HCT116 (cell line): ENCODE measurements around the gene TIE1. TPM values are rescaled to one million over a fixed set of nuclear protein-coding genes. Genes with fewer than 3 reads are reported as not detected.

Experiments
- ATAC-seq: fragments of 200-7000 bp; cut with Tn5 transposase; 2 replicates; pipeline ENCODE4 v1.9.1; 2020; ENCODE audit warnings: mild to moderate bottlenecking, moderate library complexity
- BruUV-seq: library from RNA; stranded (reverse); fragments of 400-500 nt; replicated peaks from 2 replicates; lab custom pipeline; 2021; lab: Mats Ljungman, UMichigan
- CTCF ChIA-PET: fragments of 300-600 bp; sonication (Branson Sonifier 250); formaldehyde crosslinking; loops from one replicate; lab custom pipeline; 2021; ENCODE audit warnings: antibody characterized with exemption; lab: Charles Lee
- POLR2A ChIA-PET: fragments of 300-600, 350-600 bp; sonication (Branson Sonifier 250); formaldehyde crosslinking; loops from one replicate; lab custom pipeline; 2021; ENCODE audit warnings: antibody characterized with exemption; lab: Charles Lee
- RAD21 ChIA-PET, 2 experiments: fragments of 300-600 bp; sonication (Branson Sonifier 250); formaldehyde crosslinking; loops; one replicate each; lab custom pipeline; 2023; ENCODE audit warnings: low total read pairs in 2 of 2; ENCODE audit not compliant: uncharacterized antibody in 2 of 2, unreplicated experiment in 2 of 2, low non-redundant PET in 1 of 2; lab: Charles Lee
- DNase-seq: peaks from one replicate; pipeline ENCODE4 v3.0.0-alpha.2; 2010; ENCODE audit warnings: low read depth, low spot score
- H2AFZ ChIP-seq: fragments of 200-600 bp; shearing (Covaris generic), sonication (generic); 2 replicates; pipeline ENCODE4 v1.6.1; 2017; ENCODE audit warnings: low read depth, mixed run types, mixed read lengths, antibody characterized with exemption, low read length; ENCODE audit not compliant: poor library complexity, severe bottlenecking
- H3K27ac ChIP-seq: 2 replicates; pipeline ENCODE4 v1.5.1; 2012; ENCODE audit warnings: low read depth, low read length
- H3K27me3 ChIP-seq: fragments of 200-600 bp; sonication (generic); 2 replicates; pipeline ENCODE4 v1.6.1; 2016; ENCODE audit warnings: mixed run types, low read length, mixed read lengths; ENCODE audit not compliant: insufficient read depth
- H3K36me3 ChIP-seq, 2 experiments: fragments of 200-500 bp in 1 of 2; fragments of 200-600 bp in 1 of 2; sonication (Bioruptor generic) in 1 of 2; sonication (generic) in 1 of 2; 2 replicates each; pipeline versions ENCODE4 v1.5.1 to v1.6.1; 2014 to 2016; ENCODE audit warnings: low read length in 2 of 2, inconsistent platforms in 1 of 2, mixed read lengths in 1 of 2, mixed run types in 1 of 2; ENCODE audit not compliant: insufficient read depth in 2 of 2, control insufficient read depth in 1 of 2
- H3K4me1 ChIP-seq, 2 experiments: fragments of 200-600 bp in 1 of 2; sonication (generic) in 1 of 2; 2 replicates each; pipeline versions ENCODE4 v1.5.1 to v1.6.1; 2012 to 2017; ENCODE audit warnings: low read length in 2 of 2, inconsistent platforms in 1 of 2, mild to moderate bottlenecking in 1 of 2, mixed read lengths in 1 of 2, mixed run types in 1 of 2, moderate library complexity in 1 of 2; ENCODE audit not compliant: insufficient read depth in 2 of 2, control insufficient read depth in 1 of 2
- H3K4me2 ChIP-seq: fragments of 200-600 bp; sonication (generic); 2 replicates; pipeline ENCODE4 v1.6.1; 2017; ENCODE audit warnings: mixed run types, low read length, mixed read lengths
- H3K4me3 ChIP-seq, 2 experiments: fragments of 200-600 bp in 1 of 2; sonication (generic) in 1 of 2; replicated peaks in 1 of 2; 2 replicates each; pipeline ENCODE4 v1.5.1; 2011 to 2016; ENCODE audit warnings: low read length in 2 of 2, control low read depth in 1 of 2, low read depth in 1 of 2, mild to moderate bottlenecking in 1 of 2, mixed read lengths in 1 of 2, mixed run types in 1 of 2
- H3K79me2 ChIP-seq: fragments of 200-600 bp; sonication (generic); 2 replicates; pipeline ENCODE4 v1.6.1; 2017; ENCODE audit warnings: mild to moderate bottlenecking, mixed run types, low read length, moderate library complexity, mixed read lengths; ENCODE audit not compliant: insufficient read depth
- H3K9ac ChIP-seq: fragments of 200-600 bp; sonication (generic); 2 replicates; pipeline ENCODE4 v1.6.1; 2016; ENCODE audit warnings: low read length, mixed read lengths
- H3K9me2 ChIP-seq: fragments of 200-600 bp; sonication (generic), shearing (Covaris generic); 2 replicates; pipeline ENCODE4 v1.6.1; 2017; ENCODE audit warnings: mixed run types, mild to moderate bottlenecking, moderate library complexity; ENCODE audit not compliant: insufficient read depth
- H3K9me3 ChIP-seq, 2 experiments: fragments of 200-500 bp in 1 of 2; fragments of 200-600 bp in 1 of 2; sonication (Bioruptor generic) in 1 of 2; sonication (generic) in 1 of 2; 2 replicates each; pipeline ENCODE4 v1.6.1; 2014 to 2017; ENCODE audit warnings: low read length in 2 of 2, mixed read lengths in 2 of 2, inconsistent platforms in 1 of 2, low read depth in 1 of 2, mild to moderate bottlenecking in 1 of 2, mixed run types in 1 of 2, moderate library complexity in 1 of 2; ENCODE audit not compliant: control insufficient read depth in 1 of 2, insufficient read depth in 1 of 2
- H4K20me1 ChIP-seq: fragments of 200-600 bp; sonication (generic), shearing (Covaris generic); 2 replicates; pipeline ENCODE4 v1.6.1; 2017; ENCODE audit warnings: mixed run types, mild to moderate bottlenecking, moderate library complexity; ENCODE audit not compliant: insufficient read depth
- ATF3 ChIP-seq: IDR thresholded peaks from 2 replicates; pipeline ENCODE4 v1.6.1; 2012
- CBX3 ChIP-seq: IDR thresholded peaks from 2 replicates; pipeline ENCODE4 v1.6.1; 2012; ENCODE audit warnings: low read depth
- EGR1 ChIP-seq: IDR thresholded peaks from 2 replicates; pipeline ENCODE4 v1.6.1; 2012; ENCODE audit warnings: low read depth
- ELF1 ChIP-seq: IDR thresholded peaks from 2 replicates; pipeline ENCODE4 v1.6.1; 2012; ENCODE audit warnings: low read depth, borderline replicate concordance
- EZH2 ChIP-seq: fragments of 200-600 bp; sonication (generic); IDR thresholded peaks from 2 replicates; pipeline ENCODE4 v1.6.1; 2017; ENCODE audit warnings: antibody characterized with exemption, mixed run types
- EZH2phosphoT487 ChIP-seq: fragments of 200-600 bp; IDR thresholded peaks from 2 replicates; pipeline ENCODE4 v1.6.1; 2018; ENCODE audit warnings: antibody characterized with exemption, borderline replicate concordance
- POLR2A ChIP-seq: IDR thresholded peaks from 2 replicates; pipeline ENCODE4 v1.7.0; 2011; ENCODE audit warnings: borderline replicate concordance; ENCODE audit not compliant: insufficient read depth, insufficient read length; ENCODE audit errors: extremely low read depth
- POLR2AphosphoS5 ChIP-seq: IDR thresholded peaks from 2 replicates; pipeline ENCODE4 v1.6.1; 2011; ENCODE audit warnings: mild to moderate bottlenecking, low read depth, low read length, moderate library complexity
- SIN3A ChIP-seq: IDR thresholded peaks from 2 replicates; pipeline ENCODE4 v1.6.1; 2012; ENCODE audit warnings: low read depth
- SP1 ChIP-seq: IDR thresholded peaks from 2 replicates; pipeline ENCODE4 v1.6.1; 2012; ENCODE audit warnings: low read depth
- SRF ChIP-seq: IDR thresholded peaks from 2 replicates; pipeline ENCODE4 v1.6.1; 2012; ENCODE audit warnings: low read depth
- TCF7L2 ChIP-seq: IDR thresholded peaks from 2 replicates; pipeline ENCODE4 v1.7.0; 2011; ENCODE audit warnings: borderline replicate concordance, inconsistent platforms; ENCODE audit not compliant: insufficient read depth, insufficient read length; ENCODE audit errors: extremely low read depth
- YY1 ChIP-seq: IDR thresholded peaks from 2 replicates; pipeline ENCODE4 v1.6.1; 2011; ENCODE audit warnings: low read length, low read depth, moderate library complexity, mild to moderate bottlenecking; ENCODE audit not compliant: insufficient replicate concordance; ENCODE audit errors: extremely low read depth
- intact Hi-C: fragments of 100-400 bp; cut with micrococcal nuclease; formaldehyde crosslinking; loops from 2 replicates; pipeline ENCODE4 v1.10.0; 2022
- total RNA-seq: library from RNA; stranded (reverse); gene quantifications from one replicate; pipeline ENCODE4 v1.2.1, GENCODE V29; 2021; ENCODE audit not compliant: unreplicated experiment
- TF ChIP-seq, protein P1 (sequence below): IDR thresholded peaks from 2 replicates; pipeline ENCODE4 v1.6.1; 2012
- TF ChIP-seq, protein P2 (sequence below): IDR thresholded peaks from 2 replicates; pipeline ENCODE4 v1.6.1; 2012; ENCODE audit warnings: low read depth

TIE1 gene
- total RNA-seq, 1 experiment from 2014 or later: not detected

GRCh38 chr1:43319766-43320165 lies 19.0 kb downstream of the TIE1 start (continued):
- no peak for TF ChIP-seq CBX3
- TF ChIP-seq YY1: no peak
- no peak for TF ChIP-seq POLR2AphosphoS5
- TF ChIP-seq SIN3A: no peak

DNA sequence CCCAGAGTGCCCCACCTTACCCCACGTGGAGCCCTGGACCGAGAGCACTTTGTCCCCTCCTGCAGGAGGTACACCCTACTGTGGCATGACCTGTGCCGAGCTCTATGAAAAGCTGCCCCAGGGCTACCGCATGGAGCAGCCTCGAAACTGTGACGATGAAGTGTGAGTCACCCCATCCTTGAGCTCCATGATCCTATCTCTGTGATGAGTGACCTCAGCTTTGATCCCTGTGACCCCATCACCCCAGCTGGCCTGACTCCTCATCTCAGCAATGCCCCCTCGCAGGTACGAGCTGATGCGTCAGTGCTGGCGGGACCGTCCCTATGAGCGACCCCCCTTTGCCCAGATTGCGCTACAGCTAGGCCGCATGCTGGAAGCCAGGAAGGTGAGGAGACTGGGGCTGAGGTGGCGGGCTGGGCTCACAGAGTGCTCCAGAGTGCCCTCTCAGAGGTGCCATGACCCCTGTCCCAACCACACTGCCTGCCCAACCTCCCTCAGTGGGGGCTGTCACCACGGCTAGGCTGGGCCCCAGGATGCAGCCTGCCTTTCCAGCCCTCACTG lies 20.6 kb downstream of the TIE1 start:
- no peak overlapping the region for H2AFZ ChIP-seq
- H3K4me2 ChIP-seq: peak overlapping the region; percentile 44
- peak; percentile 75 for ATAC-seq
- H3K9me3 ChIP-seq: peaks cover 0 to 3% of the 10 kb centered on the region in 2 experiments; a peak in 2 of 4 replicates
- no peak overlapping the region for H3K9ac ChIP-seq
- no peaks in the 10 kb centered on the region for H3K36me3 ChIP-seq
- BruUV-seq: no TSS peak
- H4K20me1 ChIP-seq: no peaks in the 10 kb centered on the region
- no peaks in the 10 kb centered on the region for H3K9me2 ChIP-seq
- intact Hi-C loops: no loop called here
- peaks cover 0 to 27% of the 10 kb centered on the region in 2 experiments; a peak in 2 of 4 replicates for H3K4me1 ChIP-seq
- no peak overlapping the region for H3K4me3 ChIP-seq
- H3K79me2 ChIP-seq: no peaks in the 10 kb centered on the region
- no peak overlapping the region for H3K27ac ChIP-seq
- POLR2A ChIA-PET: interaction anchor here (0.6 kb wide), 1 partner anchor 46 kb away, joined by 4 read pairs; no protein-coding TSS in a partner anchor
- TF ChIP-seq YY1: no peak
- TF ChIP-seq, protein P1, sequence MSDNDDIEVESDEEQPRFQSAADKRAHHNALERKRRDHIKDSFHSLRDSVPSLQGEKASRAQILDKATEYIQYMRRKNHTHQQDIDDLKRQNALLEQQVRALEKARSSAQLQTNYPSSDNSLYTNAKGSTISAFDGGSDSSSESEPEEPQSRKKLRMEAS: peak; percentile 53; the same call in 1 of the 2 replicates
- TF ChIP-seq, all 23 proteins: peak for 1
- DNase-seq: no peak
- CTCF ChIA-PET: no interaction called here
- RAD21 ChIA-PET: no interaction called here
- H3K27me3 ChIP-seq: no peaks in the 10 kb centered on the region

DNA sequence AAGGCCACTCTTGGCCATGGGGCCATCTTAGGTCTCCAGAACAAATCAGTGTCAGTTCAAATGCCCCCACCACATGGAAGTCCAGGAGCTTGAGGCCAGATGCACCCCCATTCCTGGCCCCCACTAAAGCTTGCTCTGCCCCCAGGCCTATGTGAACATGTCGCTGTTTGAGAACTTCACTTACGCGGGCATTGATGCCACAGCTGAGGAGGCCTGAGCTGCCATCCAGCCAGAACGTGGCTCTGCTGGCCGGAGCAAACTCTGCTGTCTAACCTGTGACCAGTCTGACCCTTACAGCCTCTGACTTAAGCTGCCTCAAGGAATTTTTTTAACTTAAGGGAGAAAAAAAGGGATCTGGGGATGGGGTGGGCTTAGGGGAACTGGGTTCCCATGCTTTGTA lies 21.7 kb downstream of the TIE1 start:
- intact Hi-C loops: no loop called here
- no peak overlapping the region for H3K4me2 ChIP-seq
- DNase-seq (no peak), ATAC-seq (no peak)
- no peak overlapping the region for H3K27ac ChIP-seq
- no TSS peak for BruUV-seq
- no peaks in the 10 kb centered on the region for H4K20me1 ChIP-seq
- H3K9me2 ChIP-seq: no peaks in the 10 kb centered on the region
- CTCF ChIA-PET: no interaction called here
- H3K79me2 ChIP-seq: no peaks in the 10 kb centered on the region
- no peak overlapping the region for H3K4me3 ChIP-seq
- H3K36me3 ChIP-seq: no peaks in the 10 kb centered on the region
- POLR2A ChIA-PET: no interaction called here
- no peaks in the 10 kb centered on the region for H3K27me3 ChIP-seq
- RAD21 ChIA-PET: no interaction called here
- no peak overlapping the region for H3K9ac ChIP-seq
- H3K9me3 ChIP-seq: peaks cover under 1 to 3% of the 10 kb centered on the region in 2 experiments; a peak in 3 of 4 replicates
- H3K4me1 ChIP-seq: peaks cover 0 to 27% of the 10 kb centered on the region in 2 experiments; a peak in 2 of 4 replicates
- no peak overlapping the region for H2AFZ ChIP-seq
- TF ChIP-seq SIN3A: no peak
- no peak for TF ChIP-seq EZH2phosphoT487
- TF ChIP-seq YY1: no peak
- no peak for TF ChIP-seq SP1
- TF ChIP-seq EZH2: no peak
- TF ChIP-seq ATF3: no peak
- no peak for TF ChIP-seq TCF7L2
- no peak for TF ChIP-seq EGR1
- no peak for TF ChIP-seq SRF
- TF ChIP-seq, protein P2, sequence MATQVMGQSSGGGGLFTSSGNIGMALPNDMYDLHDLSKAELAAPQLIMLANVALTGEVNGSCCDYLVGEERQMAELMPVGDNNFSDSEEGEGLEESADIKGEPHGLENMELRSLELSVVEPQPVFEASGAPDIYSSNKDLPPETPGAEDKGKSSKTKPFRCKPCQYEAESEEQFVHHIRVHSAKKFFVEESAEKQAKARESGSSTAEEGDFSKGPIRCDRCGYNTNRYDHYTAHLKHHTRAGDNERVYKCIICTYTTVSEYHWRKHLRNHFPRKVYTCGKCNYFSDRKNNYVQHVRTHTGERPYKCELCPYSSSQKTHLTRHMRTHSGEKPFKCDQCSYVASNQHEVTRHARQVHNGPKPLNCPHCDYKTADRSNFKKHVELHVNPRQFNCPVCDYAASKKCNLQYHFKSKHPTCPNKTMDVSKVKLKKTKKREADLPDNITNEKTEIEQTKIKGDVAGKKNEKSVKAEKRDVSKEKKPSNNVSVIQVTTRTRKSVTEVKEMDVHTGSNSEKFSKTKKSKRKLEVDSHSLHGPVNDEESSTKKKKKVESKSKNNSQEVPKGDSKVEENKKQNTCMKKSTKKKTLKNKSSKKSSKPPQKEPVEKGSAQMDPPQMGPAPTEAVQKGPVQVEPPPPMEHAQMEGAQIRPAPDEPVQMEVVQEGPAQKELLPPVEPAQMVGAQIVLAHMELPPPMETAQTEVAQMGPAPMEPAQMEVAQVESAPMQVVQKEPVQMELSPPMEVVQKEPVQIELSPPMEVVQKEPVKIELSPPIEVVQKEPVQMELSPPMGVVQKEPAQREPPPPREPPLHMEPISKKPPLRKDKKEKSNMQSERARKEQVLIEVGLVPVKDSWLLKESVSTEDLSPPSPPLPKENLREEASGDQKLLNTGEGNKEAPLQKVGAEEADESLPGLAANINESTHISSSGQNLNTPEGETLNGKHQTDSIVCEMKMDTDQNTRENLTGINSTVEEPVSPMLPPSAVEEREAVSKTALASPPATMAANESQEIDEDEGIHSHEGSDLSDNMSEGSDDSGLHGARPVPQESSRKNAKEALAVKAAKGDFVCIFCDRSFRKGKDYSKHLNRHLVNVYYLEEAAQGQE: no peak
- TF ChIP-seq ELF1: no peak
- TF ChIP-seq POLR2A: no peak
